ENCODE data around the gene ZNF679.

DNA sequence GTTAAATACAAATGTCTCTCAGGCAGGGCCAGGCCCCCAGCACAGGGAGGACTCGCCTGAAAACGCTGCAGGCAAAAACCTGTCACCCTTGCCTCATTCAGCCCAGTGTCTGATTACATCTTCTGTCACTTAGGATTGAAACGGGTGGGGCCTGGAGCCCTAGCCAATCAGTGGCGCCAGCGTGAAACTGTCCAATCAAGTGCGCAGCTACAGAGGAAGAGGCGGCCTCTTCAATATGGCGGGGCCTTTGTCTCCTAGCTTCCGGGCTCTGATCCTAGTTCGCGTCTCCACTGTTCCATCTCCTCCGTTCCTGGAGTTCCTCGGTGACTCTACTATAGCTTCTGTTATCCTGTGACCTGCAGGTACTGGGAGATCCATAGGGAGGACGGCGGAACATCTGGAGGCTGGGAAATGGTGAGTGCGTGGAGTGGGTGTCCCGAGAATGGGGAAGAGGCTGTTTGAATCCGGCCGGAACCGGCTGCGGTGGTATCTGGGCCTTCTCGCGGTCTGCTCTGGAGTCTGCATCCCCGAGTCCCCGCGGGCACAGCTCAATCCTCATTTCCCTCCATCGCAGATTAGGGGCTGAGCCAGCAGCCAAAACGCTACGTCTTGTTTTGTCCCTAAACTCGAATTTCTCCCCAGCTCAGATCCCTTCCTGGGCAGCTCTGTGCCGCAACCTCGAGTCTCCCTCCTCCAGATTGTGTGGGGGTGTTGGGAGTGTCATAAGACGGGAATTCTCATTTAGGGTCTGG is 85.6 kb downstream of the ZNF679 start, which contains the start of gene ZNF736:
- TF ChIP-seq, protein P1, sequence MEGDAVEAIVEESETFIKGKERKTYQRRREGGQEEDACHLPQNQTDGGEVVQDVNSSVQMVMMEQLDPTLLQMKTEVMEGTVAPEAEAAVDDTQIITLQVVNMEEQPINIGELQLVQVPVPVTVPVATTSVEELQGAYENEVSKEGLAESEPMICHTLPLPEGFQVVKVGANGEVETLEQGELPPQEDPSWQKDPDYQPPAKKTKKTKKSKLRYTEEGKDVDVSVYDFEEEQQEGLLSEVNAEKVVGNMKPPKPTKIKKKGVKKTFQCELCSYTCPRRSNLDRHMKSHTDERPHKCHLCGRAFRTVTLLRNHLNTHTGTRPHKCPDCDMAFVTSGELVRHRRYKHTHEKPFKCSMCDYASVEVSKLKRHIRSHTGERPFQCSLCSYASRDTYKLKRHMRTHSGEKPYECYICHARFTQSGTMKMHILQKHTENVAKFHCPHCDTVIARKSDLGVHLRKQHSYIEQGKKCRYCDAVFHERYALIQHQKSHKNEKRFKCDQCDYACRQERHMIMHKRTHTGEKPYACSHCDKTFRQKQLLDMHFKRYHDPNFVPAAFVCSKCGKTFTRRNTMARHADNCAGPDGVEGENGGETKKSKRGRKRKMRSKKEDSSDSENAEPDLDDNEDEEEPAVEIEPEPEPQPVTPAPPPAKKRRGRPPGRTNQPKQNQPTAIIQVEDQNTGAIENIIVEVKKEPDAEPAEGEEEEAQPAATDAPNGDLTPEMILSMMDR (IDR thresholded peaks at IDR 0.05): no peak
- TF ChIP-seq POLR2A (IDR thresholded peaks at IDR 0.05): peak; percentile 31 to 79
